Kidney capillary endothelial cell (primary cell): ENCODE measurements around the gene ITPK1.

Experiments
- DNase-seq: peaks from one replicate; pipeline ENCODE4 v3.0.0-alpha.2; 2018; ENCODE audit warnings: low spot score

The ITPK1 gene

DNA sequence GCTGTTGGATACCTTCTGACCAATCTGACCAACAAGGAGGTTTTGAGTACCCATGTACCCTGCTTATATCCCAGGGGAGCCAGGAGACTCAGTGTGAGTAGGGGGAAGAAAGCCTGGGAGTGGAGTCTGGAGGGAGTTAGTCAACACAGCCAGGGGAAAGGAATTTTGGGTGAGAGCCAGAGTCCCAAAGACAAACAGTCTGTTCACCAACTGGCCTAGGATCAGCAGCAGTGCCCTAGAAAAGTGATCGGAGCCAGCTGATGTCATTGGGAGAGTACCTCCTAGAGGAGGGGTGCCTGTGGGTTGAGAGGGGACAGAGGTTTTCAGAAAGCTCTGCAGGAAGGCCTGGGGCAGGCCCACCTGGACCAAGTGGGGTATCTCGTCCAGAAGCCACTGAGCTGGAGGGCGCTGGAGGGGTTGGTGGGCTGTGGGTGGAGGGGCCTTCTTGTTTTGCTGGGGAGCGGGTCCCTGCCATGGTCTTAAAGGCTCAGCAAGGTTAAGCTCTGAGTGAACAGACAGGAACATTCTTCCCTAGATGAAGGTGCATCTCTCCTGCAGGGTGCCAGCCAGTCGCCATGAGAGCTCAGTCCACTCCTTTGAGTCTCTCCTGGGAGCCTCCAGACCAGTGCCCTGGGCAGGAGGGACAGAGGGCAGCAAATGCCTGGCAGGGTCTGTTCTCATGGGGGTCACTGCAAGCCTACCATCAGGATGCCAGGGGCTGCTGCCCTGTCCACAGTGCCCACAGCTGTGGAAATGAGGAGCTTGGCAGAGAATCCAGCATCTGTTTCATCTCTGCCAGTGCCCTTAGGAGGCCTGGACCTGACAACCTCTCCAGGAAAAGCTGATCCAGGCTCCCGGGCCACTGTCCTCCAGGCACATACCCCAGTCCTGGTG lies 129.2 kb downstream of the ITPK1 start:
- no peak for DNase-seq

DNA sequence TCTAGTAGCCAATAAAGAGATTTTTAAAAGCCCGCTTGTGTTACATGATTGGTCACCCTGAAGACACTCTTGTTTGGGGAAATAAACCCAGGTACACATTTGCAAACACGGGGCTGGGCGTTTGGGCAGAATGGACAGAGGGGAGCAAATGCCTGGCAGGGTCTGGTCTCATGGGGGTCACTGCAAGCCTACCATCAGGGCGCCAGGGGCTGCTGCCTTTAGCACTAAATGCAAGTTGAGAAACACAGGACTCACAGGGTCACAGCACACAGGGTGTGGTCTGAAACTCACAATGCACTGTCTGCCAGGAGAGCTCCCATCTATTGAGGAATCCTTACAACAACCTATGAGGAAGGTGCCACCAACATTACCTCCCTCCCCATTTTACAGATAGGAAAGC lies 130.2 kb downstream of the ITPK1 start:
- DNase-seq: no peak

GRCh38 chr14:92984896-92985295 lies 130.8 kb downstream of the ITPK1 start:
- DNase-seq: no peak

- no peak for DNase-seq
These were observed 131.5 kb downstream of the ITPK1 start for GRCh38 chr14:92984082-92984788.

- no peak for DNase-seq
These were observed 132.8 kb downstream of the ITPK1 start for GRCh38 chr14:92982956-92983355.

- DNase-seq: no peak
These were observed 134.0 kb downstream of the ITPK1 start for GRCh38 chr14:92981726-92982125.

DNA sequence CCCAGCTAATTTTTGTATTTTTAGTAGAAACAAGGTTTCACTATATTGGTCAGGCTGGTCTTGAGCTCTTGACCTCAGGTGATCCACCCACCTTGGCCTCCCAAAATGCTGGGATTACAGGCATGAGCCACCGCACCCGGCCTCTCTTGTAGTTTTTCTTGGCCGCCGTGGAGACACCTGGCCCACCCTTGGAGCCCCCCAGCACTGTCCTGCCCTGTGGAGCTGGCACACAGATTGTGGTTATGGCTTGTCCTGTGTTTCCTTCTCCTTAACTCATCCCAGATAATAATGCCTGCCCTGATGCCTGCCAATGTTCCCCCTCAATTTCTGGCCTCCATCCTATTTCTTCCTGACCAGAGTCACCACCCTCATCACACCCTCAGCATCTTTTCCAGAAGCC lies 134.9 kb downstream of the ITPK1 start:
- DNase-seq: no peak

DNA sequence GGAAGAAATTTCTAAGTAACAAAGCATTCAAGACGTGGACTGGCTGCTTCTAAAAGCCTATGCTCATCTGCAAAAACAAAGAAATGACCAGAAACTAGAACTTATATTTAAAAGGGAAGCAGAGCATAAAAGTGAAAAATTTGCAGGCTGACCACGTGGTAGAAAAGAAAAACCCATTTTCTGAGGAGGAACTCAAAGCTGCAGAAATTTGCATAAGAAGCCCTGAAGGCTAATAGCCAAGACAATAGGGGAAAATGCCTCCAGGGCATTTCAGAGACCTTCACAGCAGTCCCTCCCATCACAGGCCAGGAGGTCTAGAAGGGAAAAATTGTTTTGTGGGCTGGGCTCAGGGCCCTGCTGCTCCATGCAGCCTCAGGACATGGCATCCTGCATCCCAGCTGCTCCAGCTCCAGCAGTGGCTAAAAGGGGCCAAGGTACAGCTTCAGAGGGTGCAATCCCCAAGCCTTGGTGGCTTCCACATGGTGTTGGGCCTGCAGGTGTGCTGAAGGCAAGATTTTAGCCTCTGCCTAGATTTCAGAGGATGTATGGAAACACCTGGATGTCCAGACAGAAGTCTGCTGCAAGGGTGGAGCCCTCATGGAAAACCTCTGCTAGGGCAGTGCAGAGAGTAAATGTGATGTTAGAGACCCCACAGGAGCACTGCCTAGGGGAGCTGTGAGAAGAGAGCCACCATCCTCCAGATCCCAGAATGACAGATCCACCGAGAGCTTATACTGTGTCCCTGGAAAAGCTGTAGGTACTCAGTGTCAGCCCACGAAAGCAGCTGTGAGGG lies 137.3 kb downstream of the ITPK1 start:
- DNase-seq: no peak

- no peak for DNase-seq
These were observed 139.5 kb downstream of the ITPK1 start for GRCh38 chr14:92976268-92976667.

GRCh38 chr14:92974541-92975345 lies 141.0 kb downstream of the ITPK1 start:
- no peak for DNase-seq

GRCh38 chr14:92973798-92974372 lies 141.8 kb downstream of the ITPK1 start:
- no peak for DNase-seq

DNA sequence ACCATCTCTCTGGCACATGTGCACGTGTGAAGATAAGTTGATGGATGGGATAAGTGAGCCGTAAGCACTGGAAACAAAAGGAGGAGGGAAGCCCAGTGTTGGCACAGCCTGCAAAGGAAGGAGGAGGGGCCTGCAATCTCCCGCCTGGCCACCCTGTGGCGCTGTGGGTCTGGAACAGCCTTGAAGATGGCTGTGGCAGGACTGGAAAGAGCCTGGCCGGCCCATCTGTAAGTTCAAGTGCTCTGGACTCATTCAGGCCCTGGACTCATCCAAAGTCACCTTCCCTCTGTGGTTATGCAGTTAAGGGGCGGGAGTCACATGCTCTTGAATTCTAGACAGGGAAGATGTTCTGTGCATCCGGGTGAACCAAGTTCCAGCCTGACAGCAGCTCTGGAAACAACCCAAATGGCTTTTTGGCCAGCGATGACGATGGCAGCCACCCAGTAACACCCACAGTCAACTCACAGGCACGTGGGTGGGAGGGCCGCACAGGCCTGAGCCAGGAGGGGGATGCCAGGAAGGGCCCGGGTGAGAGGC lies 142.4 kb downstream of the ITPK1 start:
- DNase-seq: no peak

- DNase-seq: no peak
These were observed 144.0 kb downstream of the ITPK1 start for GRCh38 chr14:92971601-92972180.

- no peak for DNase-seq
These were observed 145.5 kb downstream of the ITPK1 start for GRCh38 chr14:92970271-92970670.

DNA sequence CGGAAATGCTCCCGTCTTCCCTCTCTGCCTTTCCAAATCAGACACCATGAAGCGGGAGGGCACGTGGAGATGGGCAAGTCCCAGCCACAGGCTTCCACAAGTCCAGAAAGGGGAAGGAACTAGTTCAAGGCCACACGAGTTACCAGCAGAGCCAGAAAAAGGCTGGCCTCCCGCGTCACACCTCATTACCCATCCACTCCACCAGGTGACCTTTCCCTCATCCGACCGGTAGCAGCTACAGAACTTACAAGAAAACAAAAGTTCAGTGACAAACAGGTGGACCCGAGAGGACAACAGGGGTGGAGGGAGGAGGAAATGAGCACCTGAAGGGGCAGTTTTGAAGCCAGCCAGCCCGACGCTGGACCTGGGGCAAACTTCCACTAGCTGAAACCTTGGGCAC lies 145.9 kb downstream of the ITPK1 start:
- no peak for DNase-seq

GRCh38 chr14:92969430-92969829 lies 146.3 kb downstream of the ITPK1 start:
- DNase-seq: no peak

- no peak for DNase-seq
These were observed 147.3 kb downstream of the ITPK1 start for GRCh38 chr14:92968291-92969020.

DNA sequence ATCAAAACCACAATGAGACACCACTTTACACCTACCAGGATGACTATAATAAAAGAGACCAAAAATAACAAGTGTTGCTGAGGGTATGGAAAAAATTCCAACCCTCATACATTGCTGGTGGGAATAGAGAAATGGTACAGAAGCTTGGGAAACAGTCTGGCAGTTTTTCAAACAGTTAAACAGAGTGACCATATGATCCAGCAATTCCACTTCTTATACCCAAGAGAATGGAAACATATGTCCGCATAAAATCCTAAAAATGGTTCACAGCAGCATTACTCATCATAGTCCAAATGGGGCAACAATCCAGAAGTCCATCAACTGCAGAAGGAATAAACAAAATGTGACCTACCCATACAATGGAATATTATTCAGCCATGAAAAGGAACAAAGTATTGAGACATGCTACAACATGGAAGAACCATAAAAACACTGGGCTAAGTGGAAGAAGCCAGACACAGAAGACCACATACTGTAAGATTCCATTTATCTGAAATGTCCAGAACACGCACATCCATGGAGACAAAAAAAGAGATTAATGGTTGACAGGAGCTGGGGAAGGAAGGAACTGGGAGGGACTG lies 148.3 kb downstream of the ITPK1 start:
- DNase-seq: no peak

DNA sequence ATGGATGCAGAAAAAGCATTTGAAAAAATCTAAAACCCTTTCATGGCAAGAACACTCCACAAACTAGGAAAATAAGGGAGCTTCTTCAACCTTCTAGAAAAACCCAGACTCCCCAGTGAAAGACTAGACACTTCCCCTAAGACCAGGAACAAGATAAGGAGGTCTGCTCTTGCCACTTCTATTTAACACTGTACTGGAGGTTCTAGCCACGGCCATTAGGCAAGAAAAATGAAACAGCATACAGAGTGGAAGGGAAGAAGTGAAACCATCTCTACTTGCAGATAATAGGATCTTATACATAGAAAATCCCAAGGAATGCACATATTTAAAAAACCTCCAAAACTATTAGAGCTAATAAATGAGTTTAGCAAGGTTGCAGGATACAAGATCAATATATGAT lies 150.4 kb downstream of the ITPK1 start:
- no peak for DNase-seq
